Loucy (cell line): ENCODE results near the gene A1CF.

Source experiments
- H2AFZ ChIP-seq: fragments of 200-600 bp; sonication (generic); 2 replicates; pipeline ENCODE4 v1.6.0; 2016; ENCODE audit warnings: antibody characterized with exemption, mild to moderate bottlenecking, low read length, moderate library complexity
- H3F3A ChIP-seq: fragments of 200-600 bp; 2 replicates; pipeline ENCODE4 v1.6.0; 2016; ENCODE audit warnings: antibody characterized with exemption, low read depth, mild to moderate bottlenecking
- H3K27me3 ChIP-seq: fragments of 200-600 bp; sonication (generic); 2 replicates; pipeline ENCODE4 v1.6.1; 2014; ENCODE audit warnings: low read length, mild to moderate bottlenecking; ENCODE audit not compliant: insufficient read depth, poor library complexity, severe bottlenecking
- H3K36me3 ChIP-seq: fragments of 200-600 bp; sonication (generic); 2 replicates; pipeline ENCODE4 v1.6.1; 2016; ENCODE audit warnings: low read length; ENCODE audit not compliant: insufficient read depth
- H3K4me1 ChIP-seq: fragments of 200-600 bp; sonication (generic); 2 replicates; pipeline ENCODE4 v1.5.1; 2014; ENCODE audit warnings: low read length, mild to moderate bottlenecking; ENCODE audit not compliant: insufficient read depth, poor library complexity, severe bottlenecking
- H3K4me2 ChIP-seq: fragments of 200-600 bp; sonication (generic); 2 replicates; pipeline ENCODE4 v1.6.0; 2014; ENCODE audit warnings: antibody characterized with exemption, low read length, low read depth, mild to moderate bottlenecking; ENCODE audit not compliant: poor library complexity, severe bottlenecking
- H3K4me3 ChIP-seq: fragments of 200-600 bp; sonication (generic); 2 replicates; pipeline ENCODE4 v1.5.1; 2014; ENCODE audit warnings: low read length, mild to moderate bottlenecking, mixed read lengths; ENCODE audit not compliant: poor library complexity, severe bottlenecking
- H3K79me2 ChIP-seq: fragments of 200-600 bp; sonication (generic); 2 replicates; pipeline ENCODE4 v1.6.1; 2014; ENCODE audit warnings: low read length; ENCODE audit not compliant: insufficient read depth
- H3K9ac ChIP-seq: fragments of 200-600 bp; sonication (generic); 2 replicates; pipeline ENCODE4 v1.6.0; 2014; ENCODE audit warnings: mild to moderate bottlenecking, low read depth, low read length, moderate library complexity; ENCODE audit not compliant: poor library complexity, severe bottlenecking
- H3K9me2 ChIP-seq: fragments of 200-600 bp; sonication (generic); replicated peaks from 2 replicates; pipeline ENCODE4 v1.6.1; 2016; ENCODE audit warnings: low read depth, low read length, mixed read lengths
- H3K9me3 ChIP-seq: fragments of 200-600 bp; sonication (generic); 2 replicates; pipeline ENCODE4 v1.6.1; 2014; ENCODE audit warnings: mild to moderate bottlenecking, antibody characterized with exemption, low read length, low read depth; ENCODE audit not compliant: insufficient read depth
- H4K20me1 ChIP-seq: fragments of 200-600 bp; sonication (generic); 2 replicates; pipeline ENCODE4 v1.6.0; 2014; ENCODE audit warnings: antibody characterized with exemption, low read length, mild to moderate bottlenecking; ENCODE audit not compliant: insufficient read depth, poor library complexity, severe bottlenecking
- CTCF ChIP-seq: fragments of 200-600 bp; sonication (generic); conservative IDR thresholded peaks from 2 replicates; pipeline ENCODE4 v1.5.1; 2014; ENCODE audit warnings: mild to moderate bottlenecking, antibody characterized with exemption, low read length
- EZH2phosphoT487 ChIP-seq: fragments of 200-600 bp; IDR thresholded peaks from 2 replicates; pipeline ENCODE4 v1.6.1; 2018; ENCODE audit warnings: antibody characterized with exemption, mild to moderate bottlenecking, moderate library complexity, borderline replicate concordance

Gene A1CF

DNA sequence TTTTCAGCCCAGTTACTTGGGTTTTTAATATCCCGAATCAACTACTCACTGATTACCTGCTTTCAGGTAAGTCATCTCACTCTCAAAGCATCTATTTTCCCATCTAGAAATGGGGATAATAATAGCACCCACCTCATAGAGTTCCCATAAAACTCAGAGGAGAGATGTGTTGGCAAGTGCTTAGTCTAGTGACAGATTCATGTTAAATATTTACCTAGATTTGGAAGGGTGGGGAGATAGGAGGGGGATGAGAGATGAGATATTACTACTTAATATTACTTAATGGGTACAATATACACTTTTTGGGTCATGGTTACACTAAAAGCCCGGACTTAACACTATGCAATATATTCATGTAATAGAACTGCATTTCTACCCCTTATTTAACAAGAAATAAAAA is 7.0 kb upstream of the A1CF start:
- Histone ChIP-seq H2AFZ (no peak overlapping the region), H4K20me1 (no peaks in the 10 kb centered on the region), H3K4me2 (no peak overlapping the region), H3K36me3 (no peaks in the 10 kb centered on the region), H3K9ac (no peak overlapping the region), H3K4me3 (no peak overlapping the region), H3F3A (no peaks in the 10 kb centered on the region), H3K9me2 (no peaks in the 10 kb centered on the region), H3K79me2 (no peaks in the 10 kb centered on the region), H3K4me1 (no peaks in the 10 kb centered on the region), H3K27me3 (no peaks in the 10 kb centered on the region), H3K9me3 (no peaks in the 10 kb centered on the region)
- TF ChIP-seq EZH2phosphoT487, result no peak
- no peak for TF ChIP-seq CTCF

DNA sequence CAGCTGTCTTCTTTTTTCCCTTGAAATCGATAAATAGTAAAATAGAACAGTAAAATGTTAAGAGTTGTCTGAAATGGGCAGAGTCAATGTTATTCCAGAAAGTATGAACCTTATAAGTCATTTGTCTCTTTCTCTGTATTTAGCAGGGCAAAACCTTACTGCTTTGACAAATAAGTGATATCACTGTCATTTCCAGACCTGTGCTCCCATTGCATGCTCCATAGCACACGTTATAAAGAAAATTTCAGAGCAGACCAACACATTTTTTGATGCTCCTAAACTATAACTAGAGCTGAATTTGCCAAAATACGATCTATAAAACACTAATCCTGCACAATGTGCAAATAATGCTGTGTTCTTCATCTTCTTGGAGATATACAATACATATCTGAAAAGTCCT is 1.1 kb downstream of the A1CF start:
- Histone ChIP-seq H3K4me1 (no peaks in the 10 kb centered on the region), H3K9me3 (no peaks in the 10 kb centered on the region), H3K36me3 (no peaks in the 10 kb centered on the region), H2AFZ (no peak overlapping the region), H4K20me1 (no peaks in the 10 kb centered on the region), H3K79me2 (no peaks in the 10 kb centered on the region), H3K9me2 (no peaks in the 10 kb centered on the region), H3K9ac (no peak overlapping the region), H3K27me3 (no peaks in the 10 kb centered on the region), H3K4me3 (no peak overlapping the region), H3K4me2 (no peak overlapping the region), H3F3A (no peaks in the 10 kb centered on the region)
- no peak for TF ChIP-seq EZH2phosphoT487
- TF ChIP-seq CTCF, result no peak

- Histone ChIP-seq H3K9me3 (no peaks in the 10 kb centered on the region), H3K79me2 (no peaks in the 10 kb centered on the region), H3K9ac (no peak overlapping the region), H3K4me1 (no peaks in the 10 kb centered on the region), H3K4me2 (no peak overlapping the region), H3K27me3 (no peaks in the 10 kb centered on the region), H2AFZ (no peak overlapping the region), H3F3A (no peaks in the 10 kb centered on the region), H4K20me1 (no peaks in the 10 kb centered on the region), H3K36me3 (no peaks in the 10 kb centered on the region), H3K4me3 (no peak overlapping the region), H3K9me2 (no peaks in the 10 kb centered on the region)
- TF ChIP-seq CTCF (no peak), EZH2phosphoT487 (no peak)
Observed at GRCh38 chr10:50883629-50884028, 1.8 kb downstream of the A1CF start.
